MM.1S (cell line): ENCODE measurements around the gene EMC6.

Experiments used
- DNase-seq: peaks from one replicate; pipeline ENCODE4 v3.0.0-alpha.2; 2015
- H2AFZ ChIP-seq: fragments of 300-600 bp; sonication (generic); 2 replicates; pipeline ENCODE4 v1.6.0; 2016; ENCODE audit warnings: antibody characterized with exemption, low read length
- H3F3A ChIP-seq: fragments of 300-600 bp; sonication (generic); 2 replicates; pipeline ENCODE4 v1.6.1; 2016; ENCODE audit warnings: mild to moderate bottlenecking, antibody characterized with exemption, low read length, moderate library complexity, mixed read lengths; ENCODE audit not compliant: insufficient read depth
- H3K27ac ChIP-seq: fragments of 300-600 bp; sonication (generic); 2 replicates; pipeline ENCODE4 v1.5.1; 2016; ENCODE audit warnings: mild to moderate bottlenecking, low read length
- H3K27me3 ChIP-seq: fragments of 300-600 bp; sonication (generic); replicated peaks from 2 replicates; pipeline ENCODE4 v1.6.0; 2016; ENCODE audit warnings: low read length; ENCODE audit not compliant: insufficient read depth
- H3K36me3 ChIP-seq: fragments of 300-600 bp; sonication (generic); replicated peaks from 2 replicates; pipeline ENCODE4 v1.6.1; 2016; ENCODE audit warnings: mild to moderate bottlenecking, low read length, mixed read lengths; ENCODE audit not compliant: insufficient read depth
- H3K4me1 ChIP-seq: fragments of 300-600 bp; sonication (generic); 2 replicates; pipeline ENCODE4 v1.6.1; 2016; ENCODE audit warnings: low read length, mixed read lengths
- H3K4me2 ChIP-seq: fragments of 300-600 bp; sonication (generic); 2 replicates; pipeline ENCODE4 v1.6.0; 2016; ENCODE audit warnings: low read depth, low read length
- H3K4me3 ChIP-seq: fragments of 300-600 bp; sonication (generic); 2 replicates; pipeline ENCODE4 v1.5.1; 2016; ENCODE audit warnings: low read length, mixed read lengths
- H3K79me2 ChIP-seq: fragments of 300-600 bp; sonication (generic); 2 replicates; pipeline ENCODE4 v1.6.1; 2016; ENCODE audit warnings: mixed run types, low read length, mixed read lengths
- H3K9ac ChIP-seq: fragments of 300-600 bp; sonication (generic); 2 replicates; pipeline ENCODE4 v1.6.1; 2016; ENCODE audit warnings: low read length, mixed read lengths
- H3K9me2 ChIP-seq: fragments of 300-600 bp; sonication (generic); replicated peaks from 2 replicates; pipeline ENCODE4 v1.6.1; 2016; ENCODE audit warnings: mild to moderate bottlenecking, low read length, mixed read lengths; ENCODE audit not compliant: insufficient read depth
- H3K9me3 ChIP-seq: fragments of 300-600 bp; sonication (generic); replicated peaks from 2 replicates; pipeline ENCODE4 v1.6.1; 2016; ENCODE audit warnings: mild to moderate bottlenecking, low read length, mixed read lengths; ENCODE audit not compliant: insufficient read depth
- H4K20me1 ChIP-seq: fragments of 300-600 bp; sonication (generic); 2 replicates; pipeline ENCODE4 v1.6.1; 2016; ENCODE audit warnings: mild to moderate bottlenecking, low read length, moderate library complexity, mixed read lengths; ENCODE audit not compliant: insufficient read depth
- EZH2 ChIP-seq: fragments of 300-600 bp; sonication (generic); optimal IDR thresholded peaks from 2 replicates; pipeline ENCODE3; 2017; ENCODE audit warnings: low read depth, mild to moderate bottlenecking, antibody characterized with exemption, low read length, mixed read lengths
- EZH2phosphoT487 ChIP-seq: fragments of 300-600 bp; sonication (generic); IDR thresholded peaks from 2 replicates; pipeline ENCODE4 v1.6.1; 2018; ENCODE audit warnings: antibody characterized with exemption, low read length
- TF ChIP-seq, protein P1 (sequence below): fragments of 300-600 bp; sonication (generic); IDR thresholded peaks from 2 replicates; pipeline ENCODE4 v1.5.1; 2016; ENCODE audit warnings: antibody characterized with exemption, low read length, mixed read lengths

EMC6 gene

DNA sequence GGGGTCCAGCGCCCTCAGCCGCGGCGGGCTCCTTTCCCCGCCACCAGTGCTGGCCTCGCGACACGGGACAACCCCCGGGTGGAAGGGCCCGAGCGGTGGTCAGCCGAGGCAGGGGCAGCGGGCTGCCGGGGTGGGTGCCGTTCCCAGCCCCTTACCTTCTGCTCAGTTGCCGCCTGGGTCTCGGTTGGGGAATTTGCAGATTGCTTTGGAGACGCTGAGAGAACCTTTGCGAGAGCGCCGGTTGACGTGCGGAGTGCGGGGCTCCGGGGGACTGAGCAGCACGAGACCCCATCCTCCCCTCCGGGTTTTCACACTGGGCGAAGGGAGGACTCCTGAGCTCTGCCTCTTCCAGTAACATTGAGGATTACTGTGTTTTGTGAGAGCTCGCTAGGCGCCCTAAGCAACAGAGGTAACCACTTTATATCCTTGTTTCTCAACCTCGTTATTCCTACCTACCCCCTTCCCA lies 31.7 kb upstream of the EMC6 start:
- Histone ChIP-seq H3K4me2 (peak overlapping the region; percentile 83), H3K9ac (peak overlapping the region; percentile 90; the same call in 1 of the 2 replicates), H3F3A (peaks cover 6% of the 10 kb centered on the region), H4K20me1 (no peaks in the 10 kb centered on the region), H2AFZ (peak overlapping the region; percentile 83), H3K4me1 (peaks cover 4% of the 10 kb centered on the region; the same call in 1 of the 2 replicates), H3K27me3 (no peaks in the 10 kb centered on the region), H3K27ac (no peak overlapping the region), H3K4me3 (peak overlapping the region; percentile 95), H3K79me2 (peaks cover 35% of the 10 kb centered on the region), H3K36me3 (no peaks in the 10 kb centered on the region), H3K9me3 (no peaks in the 10 kb centered on the region), H3K9me2 (no peaks in the 10 kb centered on the region)
- TF ChIP-seq EZH2phosphoT487, result no peak
- TF ChIP-seq, protein P1, sequence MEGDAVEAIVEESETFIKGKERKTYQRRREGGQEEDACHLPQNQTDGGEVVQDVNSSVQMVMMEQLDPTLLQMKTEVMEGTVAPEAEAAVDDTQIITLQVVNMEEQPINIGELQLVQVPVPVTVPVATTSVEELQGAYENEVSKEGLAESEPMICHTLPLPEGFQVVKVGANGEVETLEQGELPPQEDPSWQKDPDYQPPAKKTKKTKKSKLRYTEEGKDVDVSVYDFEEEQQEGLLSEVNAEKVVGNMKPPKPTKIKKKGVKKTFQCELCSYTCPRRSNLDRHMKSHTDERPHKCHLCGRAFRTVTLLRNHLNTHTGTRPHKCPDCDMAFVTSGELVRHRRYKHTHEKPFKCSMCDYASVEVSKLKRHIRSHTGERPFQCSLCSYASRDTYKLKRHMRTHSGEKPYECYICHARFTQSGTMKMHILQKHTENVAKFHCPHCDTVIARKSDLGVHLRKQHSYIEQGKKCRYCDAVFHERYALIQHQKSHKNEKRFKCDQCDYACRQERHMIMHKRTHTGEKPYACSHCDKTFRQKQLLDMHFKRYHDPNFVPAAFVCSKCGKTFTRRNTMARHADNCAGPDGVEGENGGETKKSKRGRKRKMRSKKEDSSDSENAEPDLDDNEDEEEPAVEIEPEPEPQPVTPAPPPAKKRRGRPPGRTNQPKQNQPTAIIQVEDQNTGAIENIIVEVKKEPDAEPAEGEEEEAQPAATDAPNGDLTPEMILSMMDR, result no peak
- DNase-seq, result no peak

DNA sequence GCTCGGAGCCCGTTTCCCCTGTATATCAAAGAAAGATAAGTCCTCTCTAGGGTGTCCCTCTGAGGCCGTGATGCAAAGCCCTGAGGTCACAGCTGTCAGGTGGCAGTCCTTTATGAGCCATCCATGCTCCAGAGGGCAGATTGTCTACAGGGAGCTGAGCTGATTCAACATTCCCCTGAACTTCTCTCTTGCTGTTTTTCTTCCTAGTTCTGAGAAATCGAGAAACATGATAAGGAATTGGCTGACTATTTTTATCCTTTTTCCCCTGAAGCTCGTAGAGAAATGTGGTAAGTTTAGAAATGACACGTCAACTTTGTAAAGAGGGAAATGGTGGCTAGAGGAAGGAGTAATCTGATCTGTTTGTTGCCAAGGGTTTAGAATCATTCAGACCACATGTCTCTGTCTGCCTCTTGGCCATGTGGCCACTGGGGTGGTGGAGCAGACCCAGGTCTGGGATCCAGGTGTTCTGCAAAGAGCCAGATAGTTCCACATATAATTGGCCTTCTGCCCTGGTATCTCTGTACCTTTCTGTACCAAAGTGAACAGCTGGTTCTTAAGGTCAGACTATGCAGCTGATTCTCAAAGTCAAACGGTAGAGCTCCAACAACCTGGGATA lies 28.5 kb upstream of the EMC6 start:
- peak overlapping the region; percentile 10; the same call in 1 of the 2 replicates for H2AFZ ChIP-seq
- peak overlapping the region; percentile 28; the same call in 1 of the 2 replicates for H3K4me2 ChIP-seq
- H3K27ac ChIP-seq, result peak overlapping the region; percentile 70; the same call in 1 of the 2 replicates

DNA sequence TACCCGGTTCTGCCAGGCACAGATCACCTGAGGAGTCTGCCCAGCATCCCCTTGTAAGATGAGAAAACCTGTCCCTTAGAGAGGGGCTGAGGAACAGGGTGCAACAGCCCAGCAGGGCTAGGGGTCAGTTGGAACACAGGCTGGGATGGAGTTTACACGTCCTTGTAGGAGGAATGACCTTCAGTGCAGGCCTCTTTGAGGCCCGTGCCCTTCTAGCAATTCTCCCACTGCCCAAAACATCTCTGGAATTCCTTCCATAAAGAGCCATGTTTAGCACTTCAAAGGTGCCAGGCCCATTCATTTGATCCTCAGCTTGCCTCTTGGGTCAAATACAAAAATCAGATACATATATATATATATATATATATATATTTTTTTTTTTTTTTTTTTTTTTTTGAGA lies 27.6 kb upstream of the EMC6 start:
- Histone ChIP-seq H3K27me3 (no peaks in the 10 kb centered on the region), H2AFZ (no peak overlapping the region), H4K20me1 (no peaks in the 10 kb centered on the region), H3K36me3 (no peaks in the 10 kb centered on the region), H3K9me3 (no peaks in the 10 kb centered on the region), H3K9me2 (no peaks in the 10 kb centered on the region), H3K27ac (no peak overlapping the region; the same call in 1 of the 2 replicates), H3K4me1 (peaks cover 4% of the 10 kb centered on the region; the same call in 1 of the 2 replicates), H3K79me2 (peaks cover 5% of the 10 kb centered on the region), H3K4me2 (no peak overlapping the region), H3K9ac (no peak overlapping the region), H3K4me3 (no peak overlapping the region), H3F3A (peaks cover 6% of the 10 kb centered on the region)
- no peak for DNase-seq
- TF ChIP-seq EZH2phosphoT487 (no peak), EZH2 (no peak)
- TF ChIP-seq, protein P1, result no peak

More for the DNA sequence above, 28.5 kb upstream of the EMC6 start:
- TF ChIP-seq EZH2phosphoT487 (no peak), EZH2 (no peak)
- TF ChIP-seq, protein P1, result no peak
- H3F3A ChIP-seq, result peaks cover 6% of the 10 kb centered on the region
- peaks cover 4% of the 10 kb centered on the region; the same call in 1 of the 2 replicates for H3K4me1 ChIP-seq
- H3K9ac ChIP-seq, result peak overlapping the region; percentile 12; the same call in 1 of the 2 replicates
- H4K20me1 ChIP-seq, result no peaks in the 10 kb centered on the region
- H3K9me3 ChIP-seq, result no peaks in the 10 kb centered on the region
- DNase-seq, result peak; percentile 11
- no peaks in the 10 kb centered on the region for H3K9me2 ChIP-seq
- H3K36me3 ChIP-seq, result no peaks in the 10 kb centered on the region
- no peaks in the 10 kb centered on the region for H3K27me3 ChIP-seq
- peaks cover 12% of the 10 kb centered on the region for H3K79me2 ChIP-seq
- no peak overlapping the region for H3K4me3 ChIP-seq
